Panc1 (cell line): Measurements from ENCODE around the gene OSBP2. TPM values are rescaled to one million over a fixed set of nuclear protein-coding genes. Genes with fewer than 3 reads are reported as not detected.

Source experiments
- ATAC-seq: fragments of 200-7000 bp; cut with Tn5 transposase; 2 replicates; pipeline ENCODE4 v1.9.1; 2020; ENCODE audit warnings: mild to moderate bottlenecking, moderate library complexity
- BruUV-seq: library from RNA; stranded (reverse); fragments of 400-500 nt; replicated peaks from 2 replicates; lab custom pipeline; 2021; lab: Mats Ljungman, UMichigan
- CTCF ChIA-PET: fragments of 300-600 bp; sonication (Branson Sonifier 250); formaldehyde crosslinking; loops from one replicate; lab custom pipeline; 2022; ENCODE audit warnings: antibody characterized with exemption; lab: Charles Lee
- POLR2A ChIA-PET: fragments of 300-600 bp; sonication (Branson Sonifier 250); formaldehyde crosslinking; loops from one replicate; lab custom pipeline; 2022; ENCODE audit warnings: antibody characterized with exemption; lab: Charles Lee
- DNase-seq: peaks from one replicate; pipeline ENCODE4 v3.0.0-alpha.2; 2010; ENCODE audit warnings: low read depth, low spot score
- H3K27ac ChIP-seq: 2 replicates; pipeline ENCODE4 v1.5.1; 2011; ENCODE audit warnings: mild to moderate bottlenecking, low read length, inconsistent platforms
- H3K27me3 ChIP-seq: fragments of 200-500 bp; sonication (Bioruptor generic); 2 replicates; pipeline ENCODE4 v1.6.0; 2014; ENCODE audit warnings: low read length, inconsistent platforms; ENCODE audit not compliant: control insufficient read depth, insufficient read depth
- H3K36me3 ChIP-seq: fragments of 200-500 bp; sonication (Bioruptor generic); 2 replicates; pipeline ENCODE4 v1.5.1; 2014; ENCODE audit warnings: inconsistent platforms, mild to moderate bottlenecking, low read length, moderate library complexity; ENCODE audit not compliant: control insufficient read depth, insufficient read depth
- H3K4me1 ChIP-seq: 2 replicates; pipeline ENCODE4 v1.5.1; 2011; ENCODE audit warnings: inconsistent platforms, mild to moderate bottlenecking, low read length, moderate library complexity; ENCODE audit not compliant: control insufficient read depth, insufficient read depth
- H3K4me3 ChIP-seq, 2 experiments: 2 replicates each; pipeline ENCODE4 v1.5.1; 2011 to 2012; ENCODE audit warnings: low read depth in 2 of 2, low read length in 2 of 2, mild to moderate bottlenecking in 2 of 2, inconsistent platforms in 1 of 2, moderate library complexity in 1 of 2
- H3K9me3 ChIP-seq: fragments of 200-500 bp; sonication (Bioruptor generic); 2 replicates; pipeline ENCODE4 v1.5.1; 2014; ENCODE audit warnings: low read depth, mild to moderate bottlenecking, inconsistent platforms, low read length, moderate library complexity; ENCODE audit not compliant: control insufficient read depth, insufficient read depth
- POLR2AphosphoS5 ChIP-seq: IDR thresholded peaks from 2 replicates; pipeline ENCODE4 v1.6.1; 2012; ENCODE audit warnings: mild to moderate bottlenecking, low read depth, low read length, moderate library complexity
- SIN3A ChIP-seq: IDR thresholded peaks from 2 replicates; pipeline ENCODE4 v1.6.1; 2012; ENCODE audit warnings: low read depth, mild to moderate bottlenecking, low read length, moderate library complexity, borderline replicate concordance; ENCODE audit not compliant: insufficient read depth
- TCF7L2 ChIP-seq: IDR thresholded peaks from 2 replicates; pipeline ENCODE4 v1.6.1; 2011; ENCODE audit warnings: mild to moderate bottlenecking, low read depth, low read length, inconsistent platforms
- in situ Hi-C: cut with HindIII; loops from 2 replicates; pipeline ENCODE4 v1.10.0; 2016; ENCODE audit warnings: low sequenced_read_pairs, low pct_unique_long_range_greater_than_20kb
- intact Hi-C: fragments of 100-400 bp; cut with micrococcal nuclease; formaldehyde crosslinking; loops from one replicate; pipeline ENCODE4 v1.10.0; 2022; ENCODE audit not compliant: unreplicated experiment
- total RNA-seq: library from RNA; stranded (reverse); gene quantifications from one replicate; pipeline ENCODE4 v1.2.1, GENCODE V29; 2021; ENCODE audit not compliant: unreplicated experiment
- TF ChIP-seq, protein P1 (sequence below), 2 experiments: IDR thresholded peaks; 2 replicates each; pipeline ENCODE4 v1.6.1; 2011 to 2012; ENCODE audit warnings: low read depth in 2 of 2, control low read depth in 1 of 2, low read length in 1 of 2, mild to moderate bottlenecking in 1 of 2, moderate library complexity in 1 of 2; ENCODE audit not compliant: insufficient read depth in 1 of 2
- TF ChIP-seq, protein P2 (sequence below): fragments of 450-650 bp; IDR thresholded peaks from 2 replicates; pipeline ENCODE4 v1.5.1; 2017; ENCODE audit warnings: mild to moderate bottlenecking

The OSBP2 gene
- total RNA-seq, 1 experiment from 2014 or later: 4.7 TPM

DNA sequence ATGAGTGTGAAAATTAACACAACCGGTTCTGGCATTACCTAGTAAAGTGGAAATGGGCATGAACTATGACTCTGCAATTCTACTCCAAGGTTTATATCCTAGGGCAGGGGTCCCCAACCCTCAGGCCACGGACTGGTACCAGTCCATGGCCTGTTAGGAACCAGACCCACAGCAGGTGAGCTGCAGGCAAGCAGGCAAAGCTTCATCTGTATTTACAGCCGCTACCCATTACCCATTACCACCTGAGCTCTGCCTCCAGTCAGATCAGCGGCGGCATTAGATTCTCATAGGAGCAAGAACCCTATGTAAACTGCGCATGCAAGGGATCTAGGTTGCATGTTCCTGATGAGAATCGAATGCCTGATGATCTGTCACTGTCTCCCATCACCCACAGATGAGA lies 224.1 kb downstream of the OSBP2 start:
- no TSS peak for BruUV-seq
- DNase-seq: no peak
- CTCF ChIA-PET: no interaction called here
- no peaks in the 10 kb centered on the region for H3K36me3 ChIP-seq
- intact Hi-C loops: no loop called here
- H3K4me3 ChIP-seq: no peak overlapping the region
- H3K4me1 ChIP-seq: no peaks in the 10 kb centered on the region
- in situ Hi-C loops: no loop called here
- no peak for ATAC-seq
- no peak overlapping the region for H3K27ac ChIP-seq
- H3K9me3 ChIP-seq: no peaks in the 10 kb centered on the region
- POLR2A ChIA-PET: no interaction called here
- TF ChIP-seq POLR2AphosphoS5: no peak
- TF ChIP-seq TCF7L2: no peak
- TF ChIP-seq, protein P1, sequence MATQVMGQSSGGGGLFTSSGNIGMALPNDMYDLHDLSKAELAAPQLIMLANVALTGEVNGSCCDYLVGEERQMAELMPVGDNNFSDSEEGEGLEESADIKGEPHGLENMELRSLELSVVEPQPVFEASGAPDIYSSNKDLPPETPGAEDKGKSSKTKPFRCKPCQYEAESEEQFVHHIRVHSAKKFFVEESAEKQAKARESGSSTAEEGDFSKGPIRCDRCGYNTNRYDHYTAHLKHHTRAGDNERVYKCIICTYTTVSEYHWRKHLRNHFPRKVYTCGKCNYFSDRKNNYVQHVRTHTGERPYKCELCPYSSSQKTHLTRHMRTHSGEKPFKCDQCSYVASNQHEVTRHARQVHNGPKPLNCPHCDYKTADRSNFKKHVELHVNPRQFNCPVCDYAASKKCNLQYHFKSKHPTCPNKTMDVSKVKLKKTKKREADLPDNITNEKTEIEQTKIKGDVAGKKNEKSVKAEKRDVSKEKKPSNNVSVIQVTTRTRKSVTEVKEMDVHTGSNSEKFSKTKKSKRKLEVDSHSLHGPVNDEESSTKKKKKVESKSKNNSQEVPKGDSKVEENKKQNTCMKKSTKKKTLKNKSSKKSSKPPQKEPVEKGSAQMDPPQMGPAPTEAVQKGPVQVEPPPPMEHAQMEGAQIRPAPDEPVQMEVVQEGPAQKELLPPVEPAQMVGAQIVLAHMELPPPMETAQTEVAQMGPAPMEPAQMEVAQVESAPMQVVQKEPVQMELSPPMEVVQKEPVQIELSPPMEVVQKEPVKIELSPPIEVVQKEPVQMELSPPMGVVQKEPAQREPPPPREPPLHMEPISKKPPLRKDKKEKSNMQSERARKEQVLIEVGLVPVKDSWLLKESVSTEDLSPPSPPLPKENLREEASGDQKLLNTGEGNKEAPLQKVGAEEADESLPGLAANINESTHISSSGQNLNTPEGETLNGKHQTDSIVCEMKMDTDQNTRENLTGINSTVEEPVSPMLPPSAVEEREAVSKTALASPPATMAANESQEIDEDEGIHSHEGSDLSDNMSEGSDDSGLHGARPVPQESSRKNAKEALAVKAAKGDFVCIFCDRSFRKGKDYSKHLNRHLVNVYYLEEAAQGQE (IDR thresholded peaks at IDR 0.05; ENCODE audit: insufficient read depth in 1 of 2, low read depth in 2 of 2, low read length in 1 of 2): no peak
- TF ChIP-seq, protein P2, sequence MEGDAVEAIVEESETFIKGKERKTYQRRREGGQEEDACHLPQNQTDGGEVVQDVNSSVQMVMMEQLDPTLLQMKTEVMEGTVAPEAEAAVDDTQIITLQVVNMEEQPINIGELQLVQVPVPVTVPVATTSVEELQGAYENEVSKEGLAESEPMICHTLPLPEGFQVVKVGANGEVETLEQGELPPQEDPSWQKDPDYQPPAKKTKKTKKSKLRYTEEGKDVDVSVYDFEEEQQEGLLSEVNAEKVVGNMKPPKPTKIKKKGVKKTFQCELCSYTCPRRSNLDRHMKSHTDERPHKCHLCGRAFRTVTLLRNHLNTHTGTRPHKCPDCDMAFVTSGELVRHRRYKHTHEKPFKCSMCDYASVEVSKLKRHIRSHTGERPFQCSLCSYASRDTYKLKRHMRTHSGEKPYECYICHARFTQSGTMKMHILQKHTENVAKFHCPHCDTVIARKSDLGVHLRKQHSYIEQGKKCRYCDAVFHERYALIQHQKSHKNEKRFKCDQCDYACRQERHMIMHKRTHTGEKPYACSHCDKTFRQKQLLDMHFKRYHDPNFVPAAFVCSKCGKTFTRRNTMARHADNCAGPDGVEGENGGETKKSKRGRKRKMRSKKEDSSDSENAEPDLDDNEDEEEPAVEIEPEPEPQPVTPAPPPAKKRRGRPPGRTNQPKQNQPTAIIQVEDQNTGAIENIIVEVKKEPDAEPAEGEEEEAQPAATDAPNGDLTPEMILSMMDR: no peak
- TF ChIP-seq SIN3A: no peak
- H3K27me3 ChIP-seq: no peaks in the 10 kb centered on the region

DNA sequence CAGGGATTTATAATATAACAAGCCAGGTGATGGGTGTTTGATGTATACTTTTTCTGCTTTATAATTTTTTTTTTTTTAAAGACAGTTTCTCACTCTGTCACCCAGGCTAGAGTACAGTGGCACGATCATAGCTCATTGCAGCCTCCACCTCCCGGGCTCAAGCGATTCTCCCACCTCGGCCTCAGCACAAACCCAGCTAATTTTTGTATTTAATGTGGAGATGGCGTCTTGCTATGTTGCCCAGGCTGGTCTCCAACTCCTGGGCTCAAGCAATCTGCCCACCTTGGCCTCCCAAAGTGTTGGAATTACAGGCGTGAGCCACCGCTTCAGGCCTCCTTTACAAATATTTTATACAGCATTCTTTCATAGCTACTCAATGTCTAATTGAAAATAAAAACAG lies 225.3 kb downstream of the OSBP2 start:
- Histone ChIP-seq H3K36me3 (no peaks in the 10 kb centered on the region), H3K27ac (no peak overlapping the region), H3K4me3 (no peak overlapping the region), H3K4me1 (no peaks in the 10 kb centered on the region), H3K27me3 (no peaks in the 10 kb centered on the region), H3K9me3 (no peaks in the 10 kb centered on the region)
- intact Hi-C loops: loop anchor here (1.0 kb wide), 1 partner anchor 157 kb away; no protein-coding TSS in a partner anchor
- ATAC-seq (no peak), DNase-seq (no peak)
- ChIA-PET CTCF (interaction anchor here (0.6 to 0.8 kb wide), 8 partner anchors 82 to 285 kb away, joined by 3 to 7 read pairs (median 4); no protein-coding TSS in a partner anchor), POLR2A (no interaction called here)
- TF ChIP-seq, protein P1 (IDR thresholded peaks at IDR 0.05; ENCODE audit: insufficient read depth in 1 of 2, low read depth in 2 of 2, low read length in 1 of 2): no peak
- no peak for TF ChIP-seq SIN3A
- TF ChIP-seq, protein P2: no peak
- no peak for TF ChIP-seq TCF7L2
- no peak for TF ChIP-seq POLR2AphosphoS5
- no TSS peak for BruUV-seq
- in situ Hi-C loops: no loop called here
